DOHH2 (cell line): ENCODE data around the gene KRR1.

Experiments
- EZH2phosphoT487 ChIP-seq: fragments of 200-600 bp; sonication (generic); IDR thresholded peaks from 2 replicates; pipeline ENCODE4 v1.6.1; 2017; ENCODE audit warnings: borderline replicate concordance, mild to moderate bottlenecking, antibody characterized with exemption, low read length, moderate library complexity, mixed read lengths
- TF ChIP-seq, protein P1 (sequence below): fragments of 200-600 bp; sonication (generic); IDR thresholded peaks from one replicate; pipeline ENCODE4 v1.5.1; 2014; ENCODE audit warnings: antibody characterized with exemption, mild to moderate bottlenecking, low read depth, low read length; ENCODE audit not compliant: poor library complexity, severe bottlenecking

DNA sequence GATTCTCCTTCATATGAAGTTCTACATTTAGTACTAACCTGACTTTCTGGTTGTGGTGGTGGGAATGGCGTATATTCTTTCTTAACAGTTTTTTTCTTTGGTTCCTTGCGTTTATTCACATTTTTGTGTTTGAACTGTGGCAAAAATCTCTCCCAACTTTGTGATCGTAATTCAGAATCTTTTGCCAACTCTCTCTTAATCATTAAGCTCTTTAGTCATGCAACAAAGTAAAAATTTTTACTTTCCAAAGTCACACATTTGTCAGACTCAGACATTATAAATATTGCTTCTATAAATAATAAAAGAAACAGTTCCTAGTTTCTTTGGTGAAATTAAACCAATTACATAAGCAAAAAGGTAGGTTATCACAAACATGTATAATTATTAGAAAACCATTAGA lies 7.5 kb downstream of the KRR1 start:
- no peak for TF ChIP-seq EZH2phosphoT487
- TF ChIP-seq, protein P1, sequence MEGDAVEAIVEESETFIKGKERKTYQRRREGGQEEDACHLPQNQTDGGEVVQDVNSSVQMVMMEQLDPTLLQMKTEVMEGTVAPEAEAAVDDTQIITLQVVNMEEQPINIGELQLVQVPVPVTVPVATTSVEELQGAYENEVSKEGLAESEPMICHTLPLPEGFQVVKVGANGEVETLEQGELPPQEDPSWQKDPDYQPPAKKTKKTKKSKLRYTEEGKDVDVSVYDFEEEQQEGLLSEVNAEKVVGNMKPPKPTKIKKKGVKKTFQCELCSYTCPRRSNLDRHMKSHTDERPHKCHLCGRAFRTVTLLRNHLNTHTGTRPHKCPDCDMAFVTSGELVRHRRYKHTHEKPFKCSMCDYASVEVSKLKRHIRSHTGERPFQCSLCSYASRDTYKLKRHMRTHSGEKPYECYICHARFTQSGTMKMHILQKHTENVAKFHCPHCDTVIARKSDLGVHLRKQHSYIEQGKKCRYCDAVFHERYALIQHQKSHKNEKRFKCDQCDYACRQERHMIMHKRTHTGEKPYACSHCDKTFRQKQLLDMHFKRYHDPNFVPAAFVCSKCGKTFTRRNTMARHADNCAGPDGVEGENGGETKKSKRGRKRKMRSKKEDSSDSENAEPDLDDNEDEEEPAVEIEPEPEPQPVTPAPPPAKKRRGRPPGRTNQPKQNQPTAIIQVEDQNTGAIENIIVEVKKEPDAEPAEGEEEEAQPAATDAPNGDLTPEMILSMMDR: no peak
